ENCODE results near the gene MOV10L1. TPM values are rescaled to one million over a fixed set of nuclear protein-coding genes. Genes with fewer than 3 reads are reported as not detected.

MOV10L1 gene
- total and polyA plus RNA-seq, 2 experiments from 2014 or later, result 0.73 to 1.8 TPM

DNA sequence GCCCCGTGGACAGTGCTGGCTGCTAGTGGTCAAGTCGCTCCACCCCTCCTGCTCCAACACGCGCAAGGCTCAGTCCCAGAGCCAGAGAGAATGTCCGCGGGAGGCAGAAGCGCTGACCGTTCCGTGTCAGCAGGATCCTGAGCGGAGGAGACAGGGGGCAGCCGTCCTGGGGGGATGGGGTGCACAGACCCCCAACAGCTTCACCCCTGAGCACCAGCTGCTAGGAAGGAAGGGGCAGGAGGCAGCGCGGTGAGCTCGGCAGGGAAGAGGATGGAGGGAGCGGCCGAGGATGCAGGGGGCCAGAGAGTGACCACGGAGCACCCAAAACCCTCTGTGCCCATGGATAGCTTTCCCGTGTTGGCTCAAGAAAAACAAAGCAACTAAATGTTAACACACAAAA lies 25.4 kb upstream of the MOV10L1 start:
- Histone ChIP-seq H3K4me2 (no peak overlapping the region), H3F3A (replicated peaks; ENCODE audit: low read depth) (0 out of 2 replicates have a peak, but pooled peaks cover under 1% of the 10 kb centered on the region), H3K9me2 (ENCODE audit: insufficient read depth) (no peaks in the 10 kb centered on the region), H2AFZ (no peak overlapping the region), H3K27me3 (ENCODE audit: insufficient read depth) (0 out of 2 replicates have a peak, but pooled peaks cover under 1% of the 10 kb centered on the region), H3K79me2 (replicated peaks; ENCODE audit: insufficient read depth) (no peaks in the 10 kb centered on the region), H3K4me3 (no peak overlapping the region), H4K20me1 (replicated peaks; ENCODE audit: insufficient read depth) (no peaks in the 10 kb centered on the region), H3K36me3 (ENCODE audit: insufficient read depth) (no peaks in the 10 kb centered on the region), H3K4me1 (ENCODE audit: insufficient read depth) (peaks cover 5% of the 10 kb centered on the region), H3K27ac (ENCODE audit: low read depth) (no peak overlapping the region)
- H3K9me3 Mint-ChIP-seq, result peaks cover 3% of the 10 kb centered on the region; the same call in 1 of the 3 replicates
- peaks cover 14% of the 10 kb centered on the region for H3K27me3 Mint-ChIP-seq (ENCODE audit: insufficient read depth, low read depth, poor library complexity)
- peaks cover 7% of the 10 kb centered on the region for H3K4me1 Mint-ChIP-seq
- no peak for DNase-seq (ENCODE audit: low spot score)
- H3K4me3 Mint-ChIP-seq, result no peak overlapping the region
- TF ChIP-seq EZH2 (IDR thresholded peaks at IDR 0.05; ENCODE audit: low read depth, unreplicated experiment), result no peak
- no peak for TF ChIP-seq STAT1 (IDR thresholded peaks at IDR 0.05; ENCODE audit: unreplicated experiment)
- TF ChIP-seq, protein P1, sequence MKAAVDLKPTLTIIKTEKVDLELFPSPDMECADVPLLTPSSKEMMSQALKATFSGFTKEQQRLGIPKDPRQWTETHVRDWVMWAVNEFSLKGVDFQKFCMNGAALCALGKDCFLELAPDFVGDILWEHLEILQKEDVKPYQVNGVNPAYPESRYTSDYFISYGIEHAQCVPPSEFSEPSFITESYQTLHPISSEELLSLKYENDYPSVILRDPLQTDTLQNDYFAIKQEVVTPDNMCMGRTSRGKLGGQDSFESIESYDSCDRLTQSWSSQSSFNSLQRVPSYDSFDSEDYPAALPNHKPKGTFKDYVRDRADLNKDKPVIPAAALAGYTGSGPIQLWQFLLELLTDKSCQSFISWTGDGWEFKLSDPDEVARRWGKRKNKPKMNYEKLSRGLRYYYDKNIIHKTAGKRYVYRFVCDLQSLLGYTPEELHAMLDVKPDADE (IDR thresholded peaks at IDR 0.05), result no peak
- TF ChIP-seq POLR2AphosphoS5 (IDR thresholded peaks at IDR 0.05; ENCODE audit: low read depth), result no peak
- ATAC-seq, result no peak
- no peak overlapping the region for H3K27ac Mint-ChIP-seq
- no peaks in the 10 kb centered on the region for H3K36me3 Mint-ChIP-seq (ENCODE audit: low read depth)

DNA sequence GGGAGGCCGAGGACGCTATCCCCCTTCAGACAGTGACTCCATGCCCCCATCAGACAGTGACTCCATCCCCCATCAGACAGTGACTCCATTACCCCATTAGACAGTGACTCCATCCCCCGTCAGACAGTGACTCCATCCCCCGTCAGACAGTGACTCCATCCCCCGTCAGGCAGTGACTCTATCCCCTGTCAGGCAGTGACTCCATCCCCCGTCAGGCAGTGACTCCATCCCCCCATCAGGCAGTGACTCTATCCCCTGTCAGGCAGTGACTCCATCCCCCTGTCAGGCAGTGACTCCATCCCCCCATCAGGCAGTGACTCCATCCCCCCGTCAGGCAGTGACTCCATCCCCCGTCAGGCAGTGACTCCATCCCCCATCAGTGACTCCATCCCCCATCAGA lies 22.6 kb upstream of the MOV10L1 start:
- Histone ChIP-seq H3K27ac (ENCODE audit: low read depth) (no peak overlapping the region), H3K4me2 (no peak overlapping the region), H3K4me3 (no peak overlapping the region), H3K79me2 (replicated peaks; ENCODE audit: insufficient read depth) (no peaks in the 10 kb centered on the region), H3K27me3 (ENCODE audit: insufficient read depth) (no peaks in the 10 kb centered on the region), H2AFZ (no peak overlapping the region), H3K9me2 (ENCODE audit: insufficient read depth) (no peaks in the 10 kb centered on the region), H3F3A (replicated peaks; ENCODE audit: low read depth) (no peaks in the 10 kb centered on the region), H3K4me1 (ENCODE audit: insufficient read depth) (no peaks in the 10 kb centered on the region), H3K36me3 (ENCODE audit: insufficient read depth) (no peaks in the 10 kb centered on the region), H4K20me1 (replicated peaks; ENCODE audit: insufficient read depth) (no peaks in the 10 kb centered on the region)
- Mint-ChIP-seq H3K27ac (no peak overlapping the region), H3K4me1 (no peaks in the 10 kb centered on the region), H3K36me3 (ENCODE audit: low read depth) (no peaks in the 10 kb centered on the region), H3K9me3 (peaks cover 3% of the 10 kb centered on the region; the same call in 1 of the 3 replicates), H3K27me3 (ENCODE audit: insufficient read depth, low read depth, poor library complexity) (peaks cover 14% of the 10 kb centered on the region), H3K4me3 (no peak overlapping the region)
- no peak for ATAC-seq
- no peak for DNase-seq (ENCODE audit: low spot score)
- TF ChIP-seq, protein P2, sequence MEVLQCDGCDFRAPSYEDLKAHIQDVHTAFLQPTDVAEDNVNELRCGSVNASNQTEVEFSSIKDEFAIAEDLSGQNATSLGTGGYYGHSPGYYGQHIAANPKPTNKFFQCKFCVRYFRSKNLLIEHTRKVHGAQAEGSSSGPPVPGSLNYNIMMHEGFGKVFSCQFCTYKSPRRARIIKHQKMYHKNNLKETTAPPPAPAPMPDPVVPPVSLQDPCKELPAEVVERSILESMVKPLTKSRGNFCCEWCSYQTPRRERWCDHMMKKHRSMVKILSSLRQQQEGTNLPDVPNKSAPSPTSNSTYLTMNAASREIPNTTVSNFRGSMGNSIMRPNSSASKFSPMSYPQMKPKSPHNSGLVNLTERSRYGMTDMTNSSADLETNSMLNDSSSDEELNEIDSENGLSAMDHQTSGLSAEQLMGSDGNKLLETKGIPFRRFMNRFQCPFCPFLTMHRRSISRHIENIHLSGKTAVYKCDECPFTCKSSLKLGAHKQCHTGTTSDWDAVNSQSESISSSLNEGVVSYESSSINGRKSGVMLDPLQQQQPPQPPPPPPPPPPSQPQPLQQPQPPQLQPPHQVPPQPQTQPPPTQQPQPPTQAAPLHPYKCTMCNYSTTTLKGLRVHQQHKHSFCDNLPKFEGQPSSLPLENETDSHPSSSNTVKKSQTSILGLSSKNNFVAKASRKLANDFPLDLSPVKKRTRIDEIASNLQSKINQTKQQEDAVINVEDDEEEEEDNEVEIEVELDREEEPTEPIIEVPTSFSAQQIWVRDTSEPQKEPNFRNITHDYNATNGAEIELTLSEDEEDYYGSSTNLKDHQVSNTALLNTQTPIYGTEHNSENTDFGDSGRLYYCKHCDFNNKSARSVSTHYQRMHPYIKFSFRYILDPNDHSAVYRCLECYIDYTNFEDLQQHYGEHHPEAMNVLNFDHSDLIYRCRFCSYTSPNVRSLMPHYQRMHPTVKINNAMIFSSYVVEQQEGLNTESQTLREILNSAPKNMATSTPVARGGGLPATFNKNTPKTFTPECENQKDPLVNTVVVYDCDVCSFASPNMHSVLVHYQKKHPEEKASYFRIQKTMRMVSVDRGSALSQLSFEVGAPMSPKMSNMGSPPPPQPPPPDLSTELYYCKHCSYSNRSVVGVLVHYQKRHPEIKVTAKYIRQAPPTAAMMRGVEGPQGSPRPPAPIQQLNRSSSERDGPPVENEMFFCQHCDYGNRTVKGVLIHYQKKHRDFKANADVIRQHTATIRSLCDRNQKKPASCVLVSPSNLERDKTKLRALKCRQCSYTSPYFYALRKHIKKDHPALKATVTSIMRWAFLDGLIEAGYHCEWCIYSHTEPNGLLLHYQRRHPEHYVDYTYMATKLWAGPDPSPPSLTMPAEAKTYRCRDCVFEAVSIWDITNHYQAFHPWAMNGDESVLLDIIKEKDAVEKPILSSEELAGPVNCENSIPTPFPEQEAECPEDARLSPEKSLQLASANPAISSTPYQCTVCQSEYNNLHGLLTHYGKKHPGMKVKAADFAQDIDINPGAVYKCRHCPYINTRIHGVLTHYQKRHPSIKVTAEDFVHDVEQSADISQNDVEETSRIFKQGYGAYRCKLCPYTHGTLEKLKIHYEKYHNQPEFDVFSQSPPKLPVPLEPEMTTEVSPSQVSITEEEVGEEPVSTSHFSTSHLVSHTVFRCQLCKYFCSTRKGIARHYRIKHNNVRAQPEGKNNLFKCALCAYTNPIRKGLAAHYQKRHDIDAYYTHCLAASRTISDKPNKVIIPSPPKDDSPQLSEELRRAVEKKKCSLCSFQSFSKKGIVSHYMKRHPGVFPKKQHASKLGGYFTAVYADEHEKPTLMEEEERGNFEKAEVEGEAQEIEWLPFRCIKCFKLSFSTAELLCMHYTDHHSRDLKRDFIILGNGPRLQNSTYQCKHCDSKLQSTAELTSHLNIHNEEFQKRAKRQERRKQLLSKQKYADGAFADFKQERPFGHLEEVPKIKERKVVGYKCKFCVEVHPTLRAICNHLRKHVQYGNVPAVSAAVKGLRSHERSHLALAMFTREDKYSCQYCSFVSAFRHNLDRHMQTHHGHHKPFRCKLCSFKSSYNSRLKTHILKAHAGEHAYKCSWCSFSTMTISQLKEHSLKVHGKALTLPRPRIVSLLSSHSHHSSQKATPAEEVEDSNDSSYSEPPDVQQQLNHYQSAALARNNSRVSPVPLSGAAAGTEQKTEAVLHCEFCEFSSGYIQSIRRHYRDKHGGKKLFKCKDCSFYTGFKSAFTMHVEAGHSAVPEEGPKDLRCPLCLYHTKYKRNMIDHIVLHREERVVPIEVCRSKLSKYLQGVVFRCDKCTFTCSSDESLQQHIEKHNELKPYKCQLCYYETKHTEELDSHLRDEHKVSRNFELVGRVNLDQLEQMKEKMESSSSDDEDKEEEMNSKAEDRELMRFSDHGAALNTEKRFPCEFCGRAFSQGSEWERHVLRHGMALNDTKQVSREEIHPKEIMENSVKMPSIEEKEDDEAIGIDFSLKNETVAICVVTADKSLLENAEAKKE (CRISPR knock-in tag; IDR thresholded peaks at IDR 0.05), result no peak
- TF ChIP-seq EZH2phosphoT487 (IDR thresholded peaks at IDR 0.05; ENCODE audit: unreplicated experiment) (no peak), EZH2 (IDR thresholded peaks at IDR 0.05; ENCODE audit: low read depth, unreplicated experiment) (no peak), ZNF114 (CRISPR knock-in tag; IDR thresholded peaks at IDR 0.05) (no peak), ZNF331 (CRISPR knock-in tag; IDR thresholded peaks at IDR 0.05; ENCODE audit: low read depth) (no peak), NANOG (IDR thresholded peaks at IDR 0.05; ENCODE audit: borderline replicate concordance) (no peak), STAT1 (IDR thresholded peaks at IDR 0.05; ENCODE audit: unreplicated experiment) (no peak), JUNB (IDR thresholded peaks at IDR 0.05; ENCODE audit: unreplicated experiment) (no peak)
- TF ChIP-seq, protein P3, sequence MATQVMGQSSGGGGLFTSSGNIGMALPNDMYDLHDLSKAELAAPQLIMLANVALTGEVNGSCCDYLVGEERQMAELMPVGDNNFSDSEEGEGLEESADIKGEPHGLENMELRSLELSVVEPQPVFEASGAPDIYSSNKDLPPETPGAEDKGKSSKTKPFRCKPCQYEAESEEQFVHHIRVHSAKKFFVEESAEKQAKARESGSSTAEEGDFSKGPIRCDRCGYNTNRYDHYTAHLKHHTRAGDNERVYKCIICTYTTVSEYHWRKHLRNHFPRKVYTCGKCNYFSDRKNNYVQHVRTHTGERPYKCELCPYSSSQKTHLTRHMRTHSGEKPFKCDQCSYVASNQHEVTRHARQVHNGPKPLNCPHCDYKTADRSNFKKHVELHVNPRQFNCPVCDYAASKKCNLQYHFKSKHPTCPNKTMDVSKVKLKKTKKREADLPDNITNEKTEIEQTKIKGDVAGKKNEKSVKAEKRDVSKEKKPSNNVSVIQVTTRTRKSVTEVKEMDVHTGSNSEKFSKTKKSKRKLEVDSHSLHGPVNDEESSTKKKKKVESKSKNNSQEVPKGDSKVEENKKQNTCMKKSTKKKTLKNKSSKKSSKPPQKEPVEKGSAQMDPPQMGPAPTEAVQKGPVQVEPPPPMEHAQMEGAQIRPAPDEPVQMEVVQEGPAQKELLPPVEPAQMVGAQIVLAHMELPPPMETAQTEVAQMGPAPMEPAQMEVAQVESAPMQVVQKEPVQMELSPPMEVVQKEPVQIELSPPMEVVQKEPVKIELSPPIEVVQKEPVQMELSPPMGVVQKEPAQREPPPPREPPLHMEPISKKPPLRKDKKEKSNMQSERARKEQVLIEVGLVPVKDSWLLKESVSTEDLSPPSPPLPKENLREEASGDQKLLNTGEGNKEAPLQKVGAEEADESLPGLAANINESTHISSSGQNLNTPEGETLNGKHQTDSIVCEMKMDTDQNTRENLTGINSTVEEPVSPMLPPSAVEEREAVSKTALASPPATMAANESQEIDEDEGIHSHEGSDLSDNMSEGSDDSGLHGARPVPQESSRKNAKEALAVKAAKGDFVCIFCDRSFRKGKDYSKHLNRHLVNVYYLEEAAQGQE (IDR thresholded peaks at IDR 0.05; ENCODE audit: unreplicated experiment), result no peak

Measured in GM23338 (cell line).